Type B pancreatic cell (in vitro differentiated cells): Measurements from ENCODE around the gene ADAMTSL1. TPM values are rescaled to one million over a fixed set of nuclear protein-coding genes. Genes with fewer than 3 reads are reported as not detected.

Source experiments
- DNase-seq: peaks from one replicate; pipeline ENCODE4 v3.0.0; 2021; ENCODE audit warnings: mixed read lengths; ENCODE audit not compliant: unreplicated experiment; ENCODE audit errors: extremely low spot score
- H3K27ac Mint-ChIP-seq: 2 replicates; pipeline ENCODE4 v1.8.0; 2021; ENCODE audit warnings: mild to moderate bottlenecking, mixed read lengths
- H3K27me3 Mint-ChIP-seq: 2 replicates; pipeline ENCODE4 v1.8.0; 2021; ENCODE audit warnings: mixed read lengths
- H3K36me3 Mint-ChIP-seq: 2 replicates; pipeline ENCODE4 v1.8.0; 2021; ENCODE audit warnings: mixed read lengths
- H3K4me1 Mint-ChIP-seq: one replicate; pipeline ENCODE4 v1.8.0; 2021; ENCODE audit warnings: mixed read lengths; ENCODE audit not compliant: unreplicated experiment
- H3K4me3 Mint-ChIP-seq: 2 replicates; pipeline ENCODE4 v1.8.0; 2021; ENCODE audit warnings: mild to moderate bottlenecking, mixed read lengths
- H3K9me3 Mint-ChIP-seq: 2 replicates; pipeline ENCODE4 v1.8.0; 2021; ENCODE audit warnings: mixed read lengths
- CTCF ChIP-seq: fragments of 200-600 bp; sonication (generic); conservative IDR thresholded peaks from 2 replicates; pipeline ENCODE4 v1.5.0; 2021; ENCODE audit warnings: antibody characterized with exemption, mild to moderate bottlenecking
- total RNA-seq: library from RNA; stranded (reverse); gene quantifications from 2 replicates; pipeline ENCODE4 v1.2.1, GENCODE V29; 2021; ENCODE audit warnings: low replicate concordance

Gene ADAMTSL1
- total RNA-seq, 1 donor from 2014 or later = 28.6 TPM

GRCh38 chr9:18909140-18910018 lies 435.4 kb downstream of the ADAMTSL1 start:
- Mint-ChIP-seq H3K27me3 (peaks cover 3% of the 10 kb centered on the region), H3K4me1 (peaks cover 33% of the 10 kb centered on the region), H3K4me3 (no peak overlapping the region), H3K36me3 (peaks cover 6% of the 10 kb centered on the region), H3K27ac (peak overlapping the region; percentile 62), H3K9me3 (peaks cover 5% of the 10 kb centered on the region)
- no peak for DNase-seq
- TF ChIP-seq CTCF = no peak

- Mint-ChIP-seq H3K36me3 (peaks cover 6% of the 10 kb centered on the region), H3K27ac (no peak overlapping the region), H3K9me3 (peaks cover 5% of the 10 kb centered on the region), H3K4me3 (no peak overlapping the region), H3K4me1 (peaks cover 25% of the 10 kb centered on the region), H3K27me3 (peaks cover 3% of the 10 kb centered on the region)
- TF ChIP-seq CTCF = no peak
- no peak for DNase-seq
Measured at GRCh38 chr9:18910435-18910834, 436.5 kb downstream of the ADAMTSL1 start.

GRCh38 chr9:18910916-18911315 lies 437.0 kb downstream of the ADAMTSL1 start:
- no peak for TF ChIP-seq CTCF
- Mint-ChIP-seq H3K9me3 (peaks cover 4% of the 10 kb centered on the region), H3K36me3 (peaks cover 4% of the 10 kb centered on the region), H3K4me1 (peaks cover 25% of the 10 kb centered on the region), H3K4me3 (peak overlapping the region; percentile 24), H3K27ac (no peak overlapping the region), H3K27me3 (peaks cover 3% of the 10 kb centered on the region)
- DNase-seq = no peak

GRCh38 chr9:18911714-18912342 lies 437.9 kb downstream of the ADAMTSL1 start:
- DNase-seq = no peak
- TF ChIP-seq CTCF = no peak
- H3K4me1 Mint-ChIP-seq = peaks cover 21% of the 10 kb centered on the region
- H3K27ac Mint-ChIP-seq = no peak overlapping the region
- H3K9me3 Mint-ChIP-seq = no peaks in the 10 kb centered on the region
- no peak overlapping the region for H3K4me3 Mint-ChIP-seq
- H3K27me3 Mint-ChIP-seq = peaks cover 3% of the 10 kb centered on the region
- no peaks in the 10 kb centered on the region for H3K36me3 Mint-ChIP-seq

GRCh38 chr9:18920141-18921084 lies 446.5 kb downstream of the ADAMTSL1 start:
- DNase-seq = no peak
- H3K27ac Mint-ChIP-seq = no peak overlapping the region
- no peaks in the 10 kb centered on the region for H3K9me3 Mint-ChIP-seq
- H3K4me1 Mint-ChIP-seq = peaks cover 5% of the 10 kb centered on the region
- no peaks in the 10 kb centered on the region for H3K27me3 Mint-ChIP-seq
- no peak overlapping the region for H3K4me3 Mint-ChIP-seq
- H3K36me3 Mint-ChIP-seq = no peaks in the 10 kb centered on the region
- TF ChIP-seq CTCF = no peak
